Measurements from ENCODE around the gene MX2.

DNA sequence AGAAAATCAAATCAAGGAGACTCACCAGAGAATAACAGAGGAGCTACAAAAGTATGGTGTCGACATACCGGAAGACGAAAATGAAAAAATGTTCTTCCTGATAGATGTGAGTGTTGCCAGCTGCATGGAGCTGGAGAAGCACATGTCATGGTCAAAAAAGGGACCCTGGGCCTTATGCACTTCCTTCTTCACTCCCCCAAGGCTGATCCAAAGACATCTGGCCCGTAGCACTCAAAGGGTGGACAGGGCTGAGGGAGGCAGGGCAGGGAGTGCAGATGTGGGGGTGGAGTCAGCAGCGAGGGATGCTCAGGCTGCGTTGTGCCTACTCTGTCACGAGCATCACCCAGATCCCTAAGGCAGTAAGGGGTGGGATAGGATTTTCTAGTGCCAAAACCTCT, 83.6 kb downstream of the MX2 start:
- TF ChIP-seq, protein P1, sequence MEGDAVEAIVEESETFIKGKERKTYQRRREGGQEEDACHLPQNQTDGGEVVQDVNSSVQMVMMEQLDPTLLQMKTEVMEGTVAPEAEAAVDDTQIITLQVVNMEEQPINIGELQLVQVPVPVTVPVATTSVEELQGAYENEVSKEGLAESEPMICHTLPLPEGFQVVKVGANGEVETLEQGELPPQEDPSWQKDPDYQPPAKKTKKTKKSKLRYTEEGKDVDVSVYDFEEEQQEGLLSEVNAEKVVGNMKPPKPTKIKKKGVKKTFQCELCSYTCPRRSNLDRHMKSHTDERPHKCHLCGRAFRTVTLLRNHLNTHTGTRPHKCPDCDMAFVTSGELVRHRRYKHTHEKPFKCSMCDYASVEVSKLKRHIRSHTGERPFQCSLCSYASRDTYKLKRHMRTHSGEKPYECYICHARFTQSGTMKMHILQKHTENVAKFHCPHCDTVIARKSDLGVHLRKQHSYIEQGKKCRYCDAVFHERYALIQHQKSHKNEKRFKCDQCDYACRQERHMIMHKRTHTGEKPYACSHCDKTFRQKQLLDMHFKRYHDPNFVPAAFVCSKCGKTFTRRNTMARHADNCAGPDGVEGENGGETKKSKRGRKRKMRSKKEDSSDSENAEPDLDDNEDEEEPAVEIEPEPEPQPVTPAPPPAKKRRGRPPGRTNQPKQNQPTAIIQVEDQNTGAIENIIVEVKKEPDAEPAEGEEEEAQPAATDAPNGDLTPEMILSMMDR (IDR thresholded peaks at IDR 0.05), result no peak
- no peak for TF ChIP-seq POLR2AphosphoS5 (IDR thresholded peaks at IDR 0.05; ENCODE audit: low read depth, low read length)
- no peak for TF ChIP-seq REST (IDR thresholded peaks at IDR 0.05; ENCODE audit: insufficient read depth in 1 of 2, low read depth in 2 of 2, low read length in 1 of 2)
- no peak for TF ChIP-seq TCF7L2 (IDR thresholded peaks at IDR 0.05; ENCODE audit: low read depth, low read length)
